Measurements from ENCODE around the gene MPDZ. TPM values are rescaled to one million over a fixed set of nuclear protein-coding genes. Genes with fewer than 3 reads are reported as not detected.

Gene MPDZ
- total RNA-seq, 1 donor, result 41.0 TPM

- no peak for TF ChIP-seq CTCF (IDR thresholded peaks at IDR 0.05; ENCODE audit: insufficient read depth, low read length)
- DNase-seq (ENCODE audit: low read depth), result no peak
These were observed 58.7 kb downstream of the MPDZ start for GRCh38 chr9:13220837-13221236.

GRCh38 chr9:13215791-13216554 is 63.5 kb downstream of the MPDZ start:
- no peak overlapping the region for H3K4me3 ChIP-seq (ENCODE audit: low read depth, low read length)
- no peak for TF ChIP-seq CTCF (IDR thresholded peaks at IDR 0.05; ENCODE audit: insufficient read depth, low read length)
- DNase-seq (ENCODE audit: low read depth), result no peak

More at GRCh38 chr9:13220837-13221236, 58.7 kb downstream of the MPDZ start:
- no peak overlapping the region for H3K4me3 ChIP-seq (ENCODE audit: low read depth, low read length)

GRCh38 chr9:13213998-13214397 is 65.5 kb downstream of the MPDZ start:
- no peak for DNase-seq (ENCODE audit: low read depth)
- no peak overlapping the region for H3K4me3 ChIP-seq (ENCODE audit: low read depth, low read length)
- no peak for TF ChIP-seq CTCF (IDR thresholded peaks at IDR 0.05; ENCODE audit: insufficient read depth, low read length)

GRCh38 chr9:13213337-13213736 is 66.2 kb downstream of the MPDZ start:
- no peak overlapping the region for H3K4me3 ChIP-seq (ENCODE audit: low read depth, low read length)
- peak; percentile 43 for TF ChIP-seq CTCF (IDR thresholded peaks at IDR 0.05; ENCODE audit: insufficient read depth, low read length)
- DNase-seq (ENCODE audit: low read depth), result peak; percentile 68

GRCh38 chr9:13210306-13210705 is 69.2 kb downstream of the MPDZ start:
- TF ChIP-seq CTCF (IDR thresholded peaks at IDR 0.05; ENCODE audit: insufficient read depth, low read length), result no peak
- no peak for DNase-seq (ENCODE audit: low read depth)
- no peak overlapping the region for H3K4me3 ChIP-seq (ENCODE audit: low read depth, low read length)

GRCh38 chr9:13209498-13209897 is 70.0 kb downstream of the MPDZ start:
- TF ChIP-seq CTCF (IDR thresholded peaks at IDR 0.05; ENCODE audit: insufficient read depth, low read length), result no peak
- no peak overlapping the region for H3K4me3 ChIP-seq (ENCODE audit: low read depth, low read length)
- DNase-seq (ENCODE audit: low read depth), result no peak

- TF ChIP-seq CTCF (IDR thresholded peaks at IDR 0.05; ENCODE audit: insufficient read depth, low read length), result no peak
- no peak overlapping the region for H3K4me3 ChIP-seq (ENCODE audit: low read depth, low read length)
- DNase-seq (ENCODE audit: low read depth), result no peak
These were observed 73.7 kb downstream of the MPDZ start for GRCh38 chr9:13205824-13206223.
